H1 (cell line): ENCODE data around the gene S100A6. TPM values are rescaled to one million over a fixed set of nuclear protein-coding genes. Genes with fewer than 3 reads are reported as not detected.
A peak's percentile ranks its signal among the peaks of the same experiment; 100 is the strongest.

ENCODE experiments used
- CTCF ChIA-PET: fragments of 300-600 bp; sonication (Branson Sonifier 250); formaldehyde crosslinking; loops from one replicate; lab custom pipeline; 2021; ENCODE audit not compliant: partially characterized antibody; lab: Charles Lee
- POLR2A ChIA-PET: fragments of 300-600 bp; sonication (Branson Sonifier 250); formaldehyde crosslinking; loops from one replicate; lab custom pipeline; 2021; ENCODE audit warnings: inconsistent platforms; ENCODE audit not compliant: partially characterized antibody; lab: Charles Lee
- DNase-seq, 2 experiments: peaks; one replicate each; pipeline versions ENCODE4 v3.0.0 to v3.0.0-alpha.2; 2010 to 2022; ENCODE audit warnings: low spot score in 2 of 2, low read depth in 1 of 2, mixed read lengths in 1 of 2
- FAIRE-seq: peaks from 2 replicates; lab custom pipeline; 2011; peaks lifted over from hg19 to GRCh38; lab: Jason Lieb, UNC
- H2AFZ ChIP-seq: 2 replicates; pipeline ENCODE4 v1.8.1; 2012; ENCODE audit warnings: low read length, inconsistent platforms
- H2AK5ac ChIP-seq: 2 replicates; pipeline ENCODE4 v1.6.1; 2013; ENCODE audit warnings: low read depth, low read length
- H2BK120ac ChIP-seq: replicated peaks from 2 replicates; pipeline ENCODE3; 2013; ENCODE audit warnings: low read depth, low read length, inconsistent platforms
- H2BK12ac ChIP-seq: 2 replicates; pipeline ENCODE4 v1.6.1; 2013; ENCODE audit warnings: low read depth, low read length
- H2BK15ac ChIP-seq: 2 replicates; pipeline ENCODE4 v1.6.1; 2013; ENCODE audit warnings: low read length
- H2BK20ac ChIP-seq: 2 replicates; pipeline ENCODE4 v1.6.1; 2013; ENCODE audit warnings: low read length
- H2BK5ac ChIP-seq: 2 replicates; pipeline ENCODE4 v1.6.1; 2013; ENCODE audit warnings: low read depth, low read length
- H3K14ac ChIP-seq: 2 replicates; pipeline ENCODE4 v1.6.1; 2013; ENCODE audit warnings: inconsistent platforms; ENCODE audit not compliant: insufficient read length
- H3K18ac ChIP-seq: 2 replicates; pipeline ENCODE4 v1.6.1; 2013; ENCODE audit warnings: low read length; ENCODE audit errors: extremely low read depth
- H3K23ac ChIP-seq: 2 replicates; pipeline ENCODE4 v1.6.1; 2013; ENCODE audit warnings: inconsistent platforms; ENCODE audit not compliant: insufficient read length
- H3K23me2 ChIP-seq: 2 replicates; pipeline ENCODE4 v1.6.1; 2013; ENCODE audit warnings: low read depth, low read length
- H3K27ac ChIP-seq: 2 replicates; pipeline ENCODE4 v1.6.1; 2011; ENCODE audit warnings: low read depth, low read length, inconsistent platforms
- H3K27me3 ChIP-seq, 4 experiments: replicated peaks in 1 of 4; 1 replicate in 1 of 4; 2 replicates in 3 of 4; pipeline versions ENCODE4 v1.6.1 to v1.8.1; 2011 to 2013; ENCODE audit warnings: low read length in 3 of 4, mild to moderate bottlenecking in 3 of 4, inconsistent platforms in 2 of 4, mixed read lengths in 2 of 4, moderate library complexity in 1 of 4; ENCODE audit not compliant: control insufficient read depth in 3 of 4, insufficient read depth in 3 of 4; ENCODE audit errors: extremely low read depth in 1 of 4
- H3K36me3 ChIP-seq, 4 experiments: 2 replicates each; pipeline versions ENCODE4 v1.6.1 to v1.8.1; 2011 to 2013; ENCODE audit warnings: mild to moderate bottlenecking in 4 of 4, low read length in 3 of 4, moderate library complexity in 2 of 4, control low read depth in 1 of 4, inconsistent platforms in 1 of 4; ENCODE audit not compliant: insufficient read depth in 4 of 4, control insufficient read depth in 2 of 4
- H3K4ac ChIP-seq: replicated peaks from 2 replicates; pipeline ENCODE3; 2013; ENCODE audit warnings: low read length, low read depth, mixed read lengths, inconsistent platforms; ENCODE audit not compliant: insufficient read length
- H3K4me1 ChIP-seq, 4 experiments: replicated peaks in 1 of 4; 1 replicate in 1 of 4; 2 replicates in 3 of 4; pipeline versions ENCODE4 v1.6.1 to v1.8.1; 2011 to 2013; ENCODE audit warnings: low read length in 3 of 4, inconsistent platforms in 2 of 4, mixed read lengths in 1 of 4; ENCODE audit not compliant: insufficient read depth in 4 of 4, control insufficient read depth in 3 of 4
- H3K4me2 ChIP-seq, 2 experiments: 2 replicates each; pipeline versions ENCODE4 v1.6.1 to v1.8.1; 2011 to 2013; ENCODE audit warnings: low read depth in 2 of 2, low read length in 2 of 2, control low read depth in 1 of 2, inconsistent platforms in 1 of 2, mild to moderate bottlenecking in 1 of 2; ENCODE audit not compliant: insufficient read depth in 1 of 2
- H3K4me3 ChIP-seq, 4 experiments: fragments of 200-600, 300-600 bp in 1 of 4; sonication (generic), shearing (Covaris generic), sonication (Bioruptor Twin) in 1 of 4; 2 replicates each; pipeline versions ENCODE4 v1.5.1 to v1.8.1; 2011 to 2016; ENCODE audit warnings: low read length in 4 of 4, low read depth in 3 of 4, control low read depth in 2 of 4, inconsistent platforms in 2 of 4, mild to moderate bottlenecking in 2 of 4, mixed read lengths in 1 of 4, moderate library complexity in 1 of 4; ENCODE audit not compliant: insufficient read depth in 2 of 4; ENCODE audit errors: extremely low read depth in 1 of 4
- H3K56ac ChIP-seq: replicated peaks from 2 replicates; pipeline ENCODE3; 2013; ENCODE audit warnings: low read depth, mild to moderate bottlenecking, mixed read lengths, low read length, inconsistent platforms; ENCODE audit not compliant: insufficient read length
- H3K79me1 ChIP-seq: 2 replicates; pipeline ENCODE4 v1.6.1; 2013; ENCODE audit warnings: low read depth, low read length, control low read depth
- H3K79me2 ChIP-seq, 2 experiments: 2 replicates each; pipeline versions ENCODE4 v1.6.1 to v1.8.1; 2012 to 2013; ENCODE audit warnings: low read length in 2 of 2, mild to moderate bottlenecking in 2 of 2, inconsistent platforms in 1 of 2; ENCODE audit not compliant: insufficient read depth in 2 of 2, control insufficient read depth in 1 of 2
- H3K9ac ChIP-seq, 4 experiments: replicated peaks in 1 of 4; 1 replicate in 1 of 4; 2 replicates in 3 of 4; pipeline versions ENCODE4 v1.6.1 to v1.8.1; 2011 to 2013; ENCODE audit warnings: low read depth in 3 of 4, low read length in 3 of 4, control low read depth in 2 of 4, mild to moderate bottlenecking in 2 of 4, moderate library complexity in 2 of 4, inconsistent platforms in 1 of 4; ENCODE audit errors: extremely low read depth in 1 of 4
- H3K9me3 ChIP-seq, 2 experiments: 2 replicates each; pipeline versions ENCODE4 v1.6.1 to v1.8.1; 2012 to 2013; ENCODE audit warnings: mild to moderate bottlenecking in 2 of 2, moderate library complexity in 2 of 2, control low read depth in 1 of 2, inconsistent platforms in 1 of 2, low read depth in 1 of 2, low read length in 1 of 2, mixed read lengths in 1 of 2; ENCODE audit not compliant: insufficient read depth in 2 of 2
- H4K20me1 ChIP-seq, 2 experiments: replicated peaks in 1 of 2; 2 replicates each; pipeline versions ENCODE3 to v1.8.1; 2011 to 2013; ENCODE audit warnings: inconsistent platforms in 2 of 2, low read length in 2 of 2, mild to moderate bottlenecking in 1 of 2; ENCODE audit not compliant: insufficient read depth in 2 of 2, control insufficient read depth in 1 of 2
- H4K5ac ChIP-seq: 2 replicates; pipeline ENCODE4 v1.6.1; 2013; ENCODE audit warnings: low read length, low read depth, mixed read lengths, inconsistent platforms; ENCODE audit not compliant: insufficient read length
- H4K8ac ChIP-seq: 2 replicates; pipeline ENCODE4 v1.8.0; 2013; ENCODE audit warnings: mild to moderate bottlenecking, moderate library complexity, low read length, inconsistent platforms; ENCODE audit not compliant: insufficient read depth; ENCODE audit errors: extremely low read depth
- H4K91ac ChIP-seq: replicated peaks from 2 replicates; pipeline ENCODE3; 2013; ENCODE audit warnings: low read length, mixed read lengths, inconsistent platforms; ENCODE audit not compliant: insufficient read length
- CTBP2 ChIP-seq: IDR thresholded peaks from 2 replicates; pipeline ENCODE4 v1.7.0; 2011; ENCODE audit warnings: borderline replicate concordance, mild to moderate bottlenecking, moderate library complexity, mixed read lengths, low read length; ENCODE audit not compliant: insufficient read depth, insufficient read length
- WGBS, 2 experiments: shearing (Covaris generic) in 1 of 2; methylation state at CpG; one replicate each; pipeline versions ENCODE4 v1.1.6 to v1.1.7; 2013 to 2015; ENCODE audit warnings: low lambda C conversion rate in 2 of 2, mixed read lengths in 2 of 2, inconsistent platforms in 1 of 2, low coverage in 1 of 2, missing lambda C conversion rate in 1 of 2; ENCODE audit not compliant: insufficient replicate concordance in 2 of 2, insufficient coverage in 1 of 2, insufficient read length in 1 of 2; ENCODE audit errors: extremely low coverage in 1 of 2, missing lambda C conversion rate in 1 of 2; 5-methylcytosine and 5-hydroxymethylcytosine counted together
- polyA plus RNA-seq, 7 experiments: library from polyadenylated mRNA; depleted of rRNA in 3 of 7; stranded (reverse) in 5 of 7; unstranded in 2 of 7; fragments of >200 nt in 5 of 7; fragments of 200-250 nt in 2 of 7; gene quantifications; 1 replicate in 5 of 7; 2 replicates in 1 of 7; 4 replicates in 1 of 7; pipeline versions ENCODE4 v1.2.1 to v1.2.3, GENCODE V29; 2011 to 2013; ENCODE audit warnings: missing spikeins in 2 of 7, mixed read lengths in 2 of 7
- total RNA-seq: library from RNA; stranded (reverse); fragmentation: NEBNext Ultra II Directional; extraction: Animal tissue kit (Norgen Biotek cat#: 25700); gene quantifications from 2 replicates; pipeline ENCODE4 v1.2.1, GENCODE V29; 2021
- TF ChIP-seq, protein P1 (sequence below), 3 experiments: IDR thresholded peaks; 1 replicate in 2 of 3; 2 replicates in 1 of 3; pipeline versions ENCODE4 v1.5.1 to v1.6.1; 2011; ENCODE audit warnings: low read length in 3 of 3, mild to moderate bottlenecking in 3 of 3, inconsistent platforms in 2 of 3, low read depth in 1 of 3, moderate library complexity in 1 of 3; ENCODE audit not compliant: insufficient read depth in 1 of 3; ENCODE audit errors: control extremely low read depth in 1 of 3
- TF ChIP-seq, protein P2 (sequence below): IDR thresholded peaks from 2 replicates; pipeline ENCODE4 v1.6.1; 2012; ENCODE audit warnings: inconsistent platforms

The S100A6 gene
- total and polyA plus RNA-seq, 2 of the 8 experiments (the other 6 are each of a cell fraction or from before 2014, with no cell fraction given): 11.1 to 63.0 TPM

DNA sequence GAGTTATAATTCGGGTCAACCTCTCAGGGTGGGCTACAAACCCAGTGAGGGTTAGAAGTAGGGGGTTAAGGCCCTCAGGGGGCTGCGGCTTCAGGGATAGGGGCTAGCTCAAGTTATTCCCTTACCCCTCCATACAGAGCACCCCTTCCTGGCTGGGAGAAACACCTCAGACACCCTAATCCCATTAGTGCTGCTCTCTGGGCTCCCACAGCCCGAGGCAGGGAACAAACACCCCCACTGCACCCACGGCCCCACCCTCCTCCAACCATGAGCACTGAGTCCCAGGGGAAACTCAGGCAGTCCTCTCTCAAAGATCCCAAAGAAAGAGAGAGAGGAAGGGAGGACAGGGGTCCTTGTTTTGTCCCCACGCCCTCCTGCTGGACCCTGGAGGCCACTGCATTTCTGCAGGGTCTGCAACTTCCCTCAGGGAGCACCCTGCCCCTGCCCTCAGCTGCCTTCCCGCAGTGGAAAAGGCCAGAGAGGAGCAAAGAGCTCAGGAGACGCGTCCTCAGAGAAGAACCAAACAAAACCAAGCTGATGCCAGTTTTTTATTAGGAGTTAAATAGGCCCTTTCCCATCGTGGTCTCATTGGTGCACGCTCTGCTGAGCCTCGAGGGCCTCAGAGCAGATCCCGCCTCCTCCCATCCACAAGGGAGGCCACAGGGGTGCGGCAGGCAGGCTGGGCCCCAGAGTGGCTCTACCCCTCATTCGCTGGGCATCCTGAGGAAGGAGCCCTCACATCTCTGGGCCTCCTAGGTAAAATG lies 11.2 kb upstream of the S100A6 start:
- Histone ChIP-seq H2BK15ac (peak overlapping the region; percentile 83; the same call in 1 of the 2 replicates), H3K18ac (peak overlapping the region; percentile 24; the same call in 1 of the 2 replicates), H3K27ac (no peak overlapping the region), H3K9me3 (no peaks in the 10 kb centered on the region), H4K8ac (no peak overlapping the region), H2BK12ac (peak overlapping the region; percentile 62; the same call in 1 of the 2 replicates), H3K23ac (no peak overlapping the region), H3K4ac (no peak overlapping the region), H3K79me1 (no peaks in the 10 kb centered on the region), H4K5ac (no peak overlapping the region), H2AK5ac (no peak overlapping the region), H3K9ac (no peak overlapping the region), H3K23me2 (peaks cover 6% of the 10 kb centered on the region), H3K4me3 (no peak overlapping the region), H4K91ac (no peak overlapping the region), H2AFZ (no peak overlapping the region; the same call in 1 of the 2 replicates), H3K36me3 (no peaks in the 10 kb centered on the region), H3K27me3 (no peaks in the 10 kb centered on the region; a peak in 2 of 7 replicates), H3K56ac (no peak overlapping the region), H4K20me1 (no peaks in the 10 kb centered on the region), H3K4me2 (no peak overlapping the region), H3K14ac (no peak overlapping the region), H3K4me1 (peaks cover 4 to 35% (median 21%) of the 10 kb centered on the region in 4 experiments), H2BK120ac (no peak overlapping the region), H2BK5ac (peak overlapping the region; percentile 5; the same call in 1 of the 2 replicates), H2BK20ac (peak overlapping the region; percentile 75; the same call in 1 of the 2 replicates), H3K79me2 (no peaks in the 10 kb centered on the region)
- DNase-seq (no peak), FAIRE-seq (no peak)
- 78% methylated on average over 14 of the region's 14 CpGs; no CpG with 5 or more reads in 1 of the 2 experiments for WGBS, 2 experiments
- TF ChIP-seq, protein P1, sequence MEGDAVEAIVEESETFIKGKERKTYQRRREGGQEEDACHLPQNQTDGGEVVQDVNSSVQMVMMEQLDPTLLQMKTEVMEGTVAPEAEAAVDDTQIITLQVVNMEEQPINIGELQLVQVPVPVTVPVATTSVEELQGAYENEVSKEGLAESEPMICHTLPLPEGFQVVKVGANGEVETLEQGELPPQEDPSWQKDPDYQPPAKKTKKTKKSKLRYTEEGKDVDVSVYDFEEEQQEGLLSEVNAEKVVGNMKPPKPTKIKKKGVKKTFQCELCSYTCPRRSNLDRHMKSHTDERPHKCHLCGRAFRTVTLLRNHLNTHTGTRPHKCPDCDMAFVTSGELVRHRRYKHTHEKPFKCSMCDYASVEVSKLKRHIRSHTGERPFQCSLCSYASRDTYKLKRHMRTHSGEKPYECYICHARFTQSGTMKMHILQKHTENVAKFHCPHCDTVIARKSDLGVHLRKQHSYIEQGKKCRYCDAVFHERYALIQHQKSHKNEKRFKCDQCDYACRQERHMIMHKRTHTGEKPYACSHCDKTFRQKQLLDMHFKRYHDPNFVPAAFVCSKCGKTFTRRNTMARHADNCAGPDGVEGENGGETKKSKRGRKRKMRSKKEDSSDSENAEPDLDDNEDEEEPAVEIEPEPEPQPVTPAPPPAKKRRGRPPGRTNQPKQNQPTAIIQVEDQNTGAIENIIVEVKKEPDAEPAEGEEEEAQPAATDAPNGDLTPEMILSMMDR (IDR thresholded peaks at IDR 0.05; ENCODE audit: control extremely low read depth in 1 of 3, insufficient read depth in 1 of 3, low read depth in 1 of 3, low read length in 3 of 3): peak in 2 of 3 experiments; percentile 8 to 10; a peak in 2 of 4 replicates
- TF ChIP-seq CTBP2: no peak
- TF ChIP-seq, protein P2, sequence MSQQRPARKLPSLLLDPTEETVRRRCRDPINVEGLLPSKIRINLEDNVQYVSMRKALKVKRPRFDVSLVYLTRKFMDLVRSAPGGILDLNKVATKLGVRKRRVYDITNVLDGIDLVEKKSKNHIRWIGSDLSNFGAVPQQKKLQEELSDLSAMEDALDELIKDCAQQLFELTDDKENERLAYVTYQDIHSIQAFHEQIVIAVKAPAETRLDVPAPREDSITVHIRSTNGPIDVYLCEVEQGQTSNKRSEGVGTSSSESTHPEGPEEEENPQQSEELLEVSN: peak; percentile 73
- ChIA-PET POLR2A (interaction anchor here (0.7 kb wide), 1 partner anchor 18 kb away, joined by 3 read pairs; no protein-coding TSS in a partner anchor), CTCF (interaction anchor here (0.9 to 12.9 kb wide), 5 partner anchors 11 to 81 kb away, joined by 5 to 165 read pairs (median 10); partner anchors contain the start of genes S100A1, S100A13, S100A2 and S100A5)
